GM18907 (cell line): Measurements from ENCODE around the gene EPOP.

Experiments used
- ATAC-seq: cut with Tn5 transposase; IDR thresholded peaks from one replicate; pipeline ENCODE4 v1.9.1; 2021; ENCODE audit warnings: mild to moderate bottlenecking, moderate library complexity; ENCODE audit not compliant: unreplicated experiment

The EPOP gene

DNA sequence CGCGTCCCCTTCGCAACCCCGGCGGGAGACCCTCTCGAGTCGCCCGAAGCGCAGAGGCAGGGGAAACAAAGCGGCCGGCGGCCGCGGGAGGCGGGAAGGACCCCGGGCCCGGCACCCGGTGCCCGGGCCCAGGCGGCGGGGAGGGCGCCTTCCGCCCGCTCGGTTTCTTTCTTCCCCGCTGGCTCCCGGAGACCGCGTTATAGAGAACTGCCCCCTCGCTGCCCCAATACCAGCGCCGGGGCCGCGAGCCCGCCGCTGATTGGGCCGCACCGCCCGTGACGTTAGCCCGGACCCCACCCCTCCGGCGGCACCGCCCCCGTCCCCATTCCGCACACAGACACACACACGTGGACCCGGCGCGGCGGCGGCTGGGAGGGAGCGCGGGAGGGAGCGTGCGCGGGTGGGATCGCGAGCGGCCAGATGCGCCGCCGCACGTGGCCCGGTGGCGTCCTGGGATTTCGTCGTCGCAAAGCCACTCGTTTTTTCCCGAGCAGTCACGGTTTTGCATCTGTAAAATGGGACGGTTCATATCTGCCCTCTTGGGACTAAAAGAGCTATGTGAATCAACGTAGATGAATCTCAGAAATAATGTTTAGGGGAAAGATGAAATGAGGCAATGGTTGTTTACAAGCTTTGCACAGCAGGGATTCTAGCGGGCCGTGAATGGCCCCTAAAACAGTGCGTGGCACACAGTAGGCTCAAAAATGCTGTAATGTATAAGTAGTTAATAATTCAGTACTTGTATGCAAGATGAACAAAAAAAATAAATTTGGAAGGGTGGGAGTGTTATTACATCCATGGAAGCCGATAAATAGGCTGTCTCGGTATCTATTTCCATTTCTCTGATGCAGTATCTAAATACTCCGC lies at the start of gene EPOP:
TSS of gene EPOP (minus strand) at position 209 of the 867 bp plus-strand sequence. CDS start 462 bp downstream, outside the sequence.
- ATAC-seq: peak; percentile 73

DNA sequence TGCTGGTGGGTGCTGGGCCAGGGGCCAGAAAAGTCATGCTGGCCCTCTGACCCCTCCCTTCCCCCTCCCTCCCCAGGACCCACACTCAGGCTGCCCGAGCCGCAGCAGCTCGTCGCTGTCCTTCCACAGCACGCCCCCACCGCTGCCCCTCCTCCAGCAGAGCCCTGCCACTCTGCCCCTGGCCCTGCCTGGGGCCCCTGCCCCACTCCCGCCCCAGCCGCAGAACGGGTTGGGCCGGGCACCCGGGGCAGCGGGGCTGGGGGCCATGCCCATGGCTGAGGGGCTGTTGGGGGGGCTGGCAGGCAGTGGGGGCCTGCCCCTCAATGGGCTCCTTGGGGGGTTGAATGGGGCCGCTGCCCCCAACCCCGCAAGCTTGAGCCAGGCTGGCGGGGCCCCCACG lies 47.0 kb upstream of the EPOP start:
- no peak for ATAC-seq

DNA sequence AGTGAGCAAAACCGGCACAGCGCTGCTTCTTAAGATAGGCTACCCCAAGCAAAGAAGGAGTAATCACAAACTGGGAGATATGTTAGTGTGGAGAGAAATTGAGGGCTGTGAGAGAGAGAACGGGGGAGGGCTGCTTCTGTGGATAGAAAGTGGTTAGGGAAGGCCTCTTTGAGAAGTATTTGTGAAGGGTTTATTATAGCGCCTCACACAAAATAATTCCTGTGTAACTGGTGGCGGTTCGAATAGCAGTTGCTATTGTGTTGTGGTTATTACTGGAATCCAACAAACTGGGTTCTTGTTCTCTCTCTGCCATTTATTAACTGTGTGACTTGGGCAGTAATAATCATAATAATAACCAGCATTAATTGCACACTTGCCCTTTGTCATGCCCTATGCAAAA lies 46.2 kb upstream of the EPOP start:
- ATAC-seq: no peak

DNA sequence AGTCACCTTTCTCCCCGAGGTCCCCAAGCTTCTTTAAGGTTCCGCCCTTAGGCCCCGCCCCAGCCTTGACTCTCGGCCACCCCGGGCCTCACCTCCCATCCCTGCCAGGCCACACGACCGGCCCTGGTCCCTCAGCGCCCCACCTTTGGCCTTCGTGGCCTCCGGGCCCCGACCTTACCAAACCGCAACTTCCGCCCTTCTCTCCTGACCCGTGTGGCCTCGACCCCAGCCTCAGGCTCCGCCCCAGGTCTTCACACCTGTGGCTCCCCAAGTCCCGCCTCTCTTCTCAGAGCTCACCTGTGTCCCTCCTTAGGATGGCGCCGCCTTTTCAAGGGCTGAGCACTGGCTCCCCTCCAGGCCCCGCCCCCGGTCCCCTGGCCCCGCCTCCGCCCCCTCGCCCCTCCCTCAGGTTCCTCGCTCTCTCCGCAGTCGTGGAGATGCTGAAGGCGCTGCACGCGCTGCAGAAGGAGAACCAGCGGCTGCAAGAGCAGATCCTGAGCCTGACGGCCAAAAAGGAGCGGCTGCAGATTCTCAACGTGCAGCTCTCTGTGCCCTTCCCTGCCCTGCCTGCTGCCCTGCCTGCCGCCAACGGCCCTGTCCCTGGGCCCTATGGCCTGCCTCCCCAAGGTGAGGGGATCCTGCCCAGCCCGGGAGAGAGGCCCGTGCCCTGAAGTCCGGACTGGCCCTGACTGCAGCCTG lies 45.3 kb upstream of the EPOP start:
- no peak for ATAC-seq

DNA sequence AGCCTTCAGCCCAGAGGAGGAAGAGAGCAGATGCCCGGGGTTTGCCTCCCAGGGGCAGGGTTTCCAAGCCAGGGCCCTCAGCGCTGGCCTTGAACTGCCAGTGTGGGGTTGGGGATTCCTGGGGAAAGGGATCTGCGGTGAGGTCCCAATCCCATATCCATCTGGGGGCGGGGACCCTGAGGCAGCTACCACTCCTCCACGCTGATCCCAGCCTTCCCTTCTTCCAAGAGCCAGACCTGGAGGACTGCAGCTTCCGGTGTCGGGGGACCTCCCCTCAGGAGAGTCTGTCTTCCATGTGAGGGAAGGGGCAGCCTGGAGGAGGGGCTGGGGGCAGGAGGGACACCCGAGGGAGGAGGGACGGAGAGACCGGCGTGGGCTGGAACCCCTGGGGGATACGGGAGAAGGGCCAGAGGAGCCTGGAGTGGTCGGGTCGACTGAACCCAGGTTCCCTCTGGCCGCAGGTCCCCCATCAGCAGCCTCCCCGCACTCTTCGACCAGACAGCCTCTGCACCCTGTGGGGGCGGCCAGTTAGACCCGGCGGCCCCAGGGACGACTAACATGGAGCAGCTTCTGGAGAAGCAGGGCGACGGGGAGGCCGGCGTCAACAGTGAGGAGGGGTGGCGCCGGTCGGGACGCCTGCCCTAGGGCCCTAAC lies 44.7 kb upstream of the EPOP start:
- ATAC-seq: no peak

DNA sequence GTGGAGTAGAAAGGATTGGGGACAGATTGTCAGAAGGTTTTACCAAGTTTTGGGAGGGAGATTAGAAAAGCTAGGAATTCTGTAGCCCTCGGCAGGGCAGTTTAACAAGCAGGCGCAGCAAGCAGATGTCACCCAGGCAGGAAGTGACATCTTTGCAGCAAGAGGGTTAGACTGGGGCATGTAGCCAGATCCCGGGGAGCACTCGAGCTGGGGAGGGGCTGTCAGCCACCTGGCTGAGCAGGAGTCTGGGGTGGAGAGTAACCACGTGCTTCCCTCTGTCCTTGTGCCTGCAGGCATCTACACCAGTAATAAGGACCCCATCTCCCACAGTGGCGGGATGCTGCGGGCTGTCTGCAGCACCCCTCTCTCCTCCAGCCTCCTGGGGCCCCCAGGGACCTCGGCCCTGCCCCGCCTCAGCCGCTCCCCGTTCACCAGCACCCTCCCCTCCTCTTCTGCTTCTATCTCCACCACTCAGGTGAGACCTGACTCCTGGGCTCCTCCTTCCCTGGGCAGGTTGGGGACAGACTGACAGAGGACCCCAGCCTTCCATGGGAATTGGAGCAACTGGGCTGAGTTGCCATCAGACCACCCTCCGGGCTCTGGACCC lies 42.5 kb upstream of the EPOP start:
- no peak for ATAC-seq

DNA sequence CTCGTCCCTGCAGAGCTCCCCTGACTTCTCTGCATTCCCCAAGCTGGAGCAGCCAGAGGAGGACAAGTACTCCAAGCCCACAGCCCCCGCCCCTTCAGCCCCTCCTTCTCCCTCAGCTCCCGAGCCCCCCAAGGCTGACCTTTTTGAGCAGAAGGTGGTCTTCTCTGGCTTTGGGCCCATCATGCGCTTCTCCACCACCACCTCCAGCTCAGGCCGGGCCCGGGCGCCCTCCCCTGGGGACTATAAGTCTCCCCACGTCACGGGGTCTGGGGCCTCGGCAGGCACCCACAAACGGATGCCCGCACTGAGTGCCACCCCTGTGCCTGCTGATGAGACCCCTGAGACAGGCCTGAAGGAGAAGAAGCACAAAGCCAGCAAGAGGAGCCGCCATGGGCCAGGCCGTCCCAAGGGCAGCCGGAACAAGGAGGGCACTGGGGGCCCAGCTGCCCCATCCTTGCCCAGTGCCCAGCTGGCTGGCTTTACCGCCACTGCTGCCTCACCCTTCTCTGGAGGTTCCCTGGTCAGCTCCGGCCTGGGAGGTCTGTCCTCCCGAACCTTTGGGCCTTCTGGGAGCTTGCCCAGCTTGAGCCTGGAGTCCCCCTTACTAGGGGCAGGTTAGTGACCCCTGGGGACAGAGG lies 41.7 kb upstream of the EPOP start:
- ATAC-seq: no peak

DNA sequence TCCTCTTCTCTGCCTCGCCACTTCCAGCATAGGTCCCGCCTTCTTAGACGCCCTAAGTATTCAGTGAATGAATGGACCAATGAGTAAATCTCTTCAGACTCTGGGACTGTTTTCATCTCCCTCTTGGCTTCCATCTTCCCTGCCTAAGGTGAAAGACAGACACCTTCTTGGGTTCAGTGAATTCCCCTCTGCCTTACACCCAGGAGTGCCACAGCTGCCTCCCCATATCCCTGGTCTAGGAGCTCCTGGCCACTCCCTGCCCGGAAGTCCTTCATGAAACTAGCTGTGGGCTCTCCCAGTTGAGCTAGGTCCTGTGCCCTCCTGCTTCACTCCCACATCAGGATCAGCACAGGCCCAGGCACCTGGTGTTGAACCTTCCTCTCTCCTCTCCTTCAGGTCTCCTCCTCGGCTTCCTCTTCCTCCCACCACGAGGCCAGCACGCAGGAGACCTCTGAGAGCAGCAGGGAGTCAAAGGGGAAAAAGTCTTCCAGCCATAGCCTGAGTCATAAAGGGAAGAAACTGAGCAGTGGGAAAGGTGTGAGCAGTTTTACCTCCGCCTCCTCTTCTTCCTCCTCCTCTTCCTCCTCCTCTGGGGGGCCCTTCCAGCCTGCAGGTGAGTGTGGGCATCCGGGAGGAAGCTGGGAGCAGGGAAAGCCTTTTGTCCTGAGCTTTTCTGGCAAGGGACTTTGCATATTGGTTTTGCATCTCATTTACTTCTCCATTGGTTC lies 40.6 kb upstream of the EPOP start:
- ATAC-seq: no peak

DNA sequence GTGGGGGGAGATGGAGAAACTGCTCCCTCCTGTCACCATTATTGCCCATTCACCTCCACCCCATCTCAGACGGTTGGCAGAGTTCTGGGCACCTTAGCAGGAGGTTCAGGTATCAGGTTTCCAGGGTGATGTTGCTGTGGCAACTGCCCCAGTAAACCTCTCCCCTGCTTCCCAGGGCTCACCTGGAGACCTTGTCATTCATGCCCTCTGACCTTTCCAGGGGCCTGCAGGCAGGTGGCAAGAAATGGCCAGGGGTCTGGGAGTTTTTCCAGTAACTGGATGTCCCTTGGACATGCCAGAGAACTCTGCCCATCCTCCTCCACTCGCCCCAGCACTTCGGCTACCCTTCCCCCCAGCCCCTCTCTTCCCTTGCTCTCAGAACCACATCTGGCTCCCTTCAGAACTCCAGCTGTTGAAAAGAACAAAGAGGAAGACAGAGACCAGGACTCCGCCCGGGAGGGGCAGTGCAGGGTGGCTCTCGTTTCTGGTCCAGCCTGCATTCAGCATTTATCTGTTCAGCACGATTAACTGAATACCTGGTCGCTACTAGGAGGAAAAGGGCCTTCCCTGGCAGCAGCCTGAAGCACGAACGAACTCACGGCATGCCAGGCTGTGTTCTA lies 38.8 kb upstream of the EPOP start:
- ATAC-seq: no peak

DNA sequence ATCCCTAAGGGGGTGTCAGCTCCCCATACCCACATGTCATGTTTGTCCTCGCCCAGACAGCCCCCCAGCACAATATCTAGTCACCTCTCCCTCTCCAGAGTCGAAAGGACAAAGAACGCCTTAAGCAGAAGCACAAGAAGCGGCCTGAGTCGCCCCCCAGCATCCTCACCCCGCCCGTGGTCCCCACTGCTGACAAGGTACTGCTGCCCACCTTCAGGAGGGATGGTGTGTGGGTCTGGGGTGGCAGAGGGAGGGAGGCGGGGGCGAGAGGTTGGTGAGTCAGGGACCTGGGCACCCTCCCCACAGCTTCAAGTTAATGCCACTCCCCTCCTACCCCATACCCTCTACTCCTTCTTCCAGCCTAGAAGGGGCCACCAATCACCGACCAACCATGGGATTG lies 37.8 kb upstream of the EPOP start:
- no peak for ATAC-seq

DNA sequence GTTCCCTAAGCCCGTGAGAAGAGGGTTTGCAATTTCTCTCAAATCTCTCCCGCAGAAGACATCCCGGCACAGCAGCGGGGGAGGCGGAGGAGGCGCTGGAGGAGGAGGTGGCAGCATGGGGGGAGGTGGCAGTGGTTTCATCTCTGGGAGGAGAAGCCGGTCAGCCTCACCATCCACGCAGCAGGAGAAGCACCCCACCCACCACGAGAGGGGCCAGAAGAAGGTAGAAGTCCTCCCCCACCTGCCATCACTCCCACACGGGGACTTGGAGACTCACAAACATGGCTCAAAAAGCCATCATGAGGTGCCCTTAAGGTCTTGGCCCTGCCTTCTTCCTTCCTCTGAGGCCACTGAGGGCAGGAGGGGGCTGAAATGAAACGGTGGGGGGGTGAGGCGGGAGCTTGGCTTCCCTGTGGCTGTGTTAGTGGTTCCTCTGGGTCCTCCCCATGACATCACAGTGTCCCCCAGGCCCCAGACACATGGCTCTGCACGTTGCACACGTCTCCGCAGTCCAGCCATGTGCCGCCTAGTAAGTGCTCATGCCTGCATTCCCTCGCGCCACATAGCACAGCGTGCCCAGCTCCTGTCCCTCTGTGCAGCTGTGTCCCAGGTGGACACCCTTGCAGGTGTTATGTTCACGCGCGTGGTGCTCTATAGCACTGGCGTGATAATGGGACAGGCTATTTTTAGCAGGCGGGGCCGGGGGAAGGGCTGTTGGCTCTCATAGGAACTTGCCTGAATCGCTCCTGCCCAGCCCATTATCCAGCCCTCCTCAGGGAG lies 37.2 kb upstream of the EPOP start:
- ATAC-seq: no peak

DNA sequence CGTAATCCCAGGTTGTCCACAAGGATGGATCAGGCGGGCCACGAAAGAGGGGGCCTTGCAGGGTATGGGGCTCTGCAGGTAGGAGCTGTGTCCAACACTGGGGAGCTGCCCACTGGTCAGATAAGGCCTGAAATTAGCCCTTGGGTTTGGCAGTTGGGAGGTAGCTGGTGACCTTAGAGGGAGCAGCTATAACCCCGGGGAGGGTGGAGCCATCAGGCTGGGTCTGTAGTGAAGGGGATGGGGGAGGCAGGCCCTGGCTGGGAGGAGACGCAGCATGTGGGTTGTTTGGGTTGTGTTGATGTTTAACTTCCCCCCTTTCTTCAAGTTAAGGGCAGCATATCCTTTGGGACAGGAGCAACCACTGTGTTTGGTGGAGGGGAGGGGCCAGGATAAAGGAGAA lies 36.2 kb upstream of the EPOP start:
- no peak for ATAC-seq

DNA sequence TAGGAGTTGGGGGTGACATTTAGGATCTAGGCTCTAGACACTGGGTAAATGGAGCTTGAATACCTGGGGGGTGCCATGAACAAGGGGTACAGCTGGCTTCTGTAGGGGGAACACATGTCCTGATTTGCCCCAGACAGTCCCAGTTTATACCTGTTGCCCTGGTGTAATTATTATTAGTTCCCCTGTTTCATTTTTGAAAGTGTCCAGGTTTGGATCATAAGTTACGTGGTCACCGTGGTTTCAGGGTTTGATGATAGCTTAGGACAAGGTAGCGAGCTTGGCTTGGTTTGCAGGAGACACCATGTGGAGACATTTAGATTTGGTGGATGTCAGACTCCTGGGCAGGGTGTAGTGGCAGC lies 35.8 kb upstream of the EPOP start:
- ATAC-seq: no peak

DNA sequence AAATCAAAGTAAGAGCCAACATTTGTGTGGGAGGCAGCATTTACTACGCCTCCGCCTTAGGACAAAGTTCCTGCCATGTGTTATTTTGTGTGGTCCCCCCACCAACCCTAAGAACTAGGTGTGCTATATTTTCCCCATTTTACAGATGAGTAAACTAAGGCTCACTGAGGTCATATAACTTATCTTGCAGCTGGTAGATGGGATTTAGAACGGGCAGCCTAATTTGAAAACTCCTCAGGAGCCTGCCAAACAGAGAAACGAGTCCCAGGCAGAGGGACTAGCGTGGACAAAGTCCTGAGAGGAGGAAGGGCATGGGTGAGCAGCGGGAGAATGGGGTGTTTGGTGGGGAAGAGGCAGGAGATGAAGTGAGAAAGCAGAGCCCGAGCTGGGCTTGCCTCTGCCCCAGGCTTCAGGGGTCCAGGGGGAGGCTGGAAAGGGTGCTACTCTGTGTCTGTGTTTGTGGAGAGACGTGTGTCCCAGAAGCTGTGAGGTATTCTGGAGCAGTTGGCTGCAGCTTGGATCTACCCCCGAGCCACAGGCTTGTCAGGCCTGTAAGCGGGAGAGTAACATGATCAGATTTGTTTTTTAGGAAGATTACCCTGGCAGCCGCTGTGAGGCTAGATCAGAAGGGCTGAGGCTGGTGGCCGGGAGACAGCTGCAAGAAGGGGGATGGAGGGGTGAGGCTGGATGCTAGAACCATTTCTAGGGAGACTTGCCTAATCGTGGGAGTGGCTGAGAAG lies 35.3 kb upstream of the EPOP start:
- ATAC-seq: no peak

DNA sequence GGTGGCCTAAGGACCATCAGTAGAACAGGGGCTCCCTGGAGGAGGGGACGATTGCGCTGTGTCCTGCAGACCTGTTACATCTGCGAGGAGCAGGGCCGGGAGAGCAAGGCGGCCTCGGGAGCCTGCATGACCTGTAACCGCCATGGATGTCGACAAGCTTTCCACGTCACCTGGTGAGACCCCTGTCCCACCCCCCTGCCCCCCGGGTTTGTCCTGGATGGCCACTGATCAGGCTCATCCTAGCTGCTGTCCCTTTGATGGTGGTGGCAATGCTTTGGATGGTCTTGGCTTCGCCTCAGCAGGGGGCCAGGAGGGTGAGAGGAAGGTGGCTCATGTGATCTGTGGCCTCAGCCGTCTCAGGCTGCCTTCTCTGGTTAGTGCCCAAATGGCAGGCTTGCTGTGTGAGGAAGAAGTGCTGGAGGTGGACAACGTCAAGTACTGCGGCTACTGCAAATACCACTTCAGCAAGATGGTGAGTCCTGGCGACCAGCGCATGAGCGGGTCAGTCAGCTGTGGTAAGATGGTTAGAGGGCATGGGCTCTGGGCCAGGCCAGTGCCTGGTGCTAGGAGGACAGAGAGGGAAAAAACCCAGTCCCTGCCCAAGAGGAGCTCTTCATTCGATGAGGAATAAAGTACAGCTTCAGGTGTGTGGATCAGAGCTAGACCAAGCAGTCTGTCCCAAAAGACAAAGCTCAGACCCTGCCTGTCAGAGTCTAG lies 34.5 kb upstream of the EPOP start:
- ATAC-seq: no peak

DNA sequence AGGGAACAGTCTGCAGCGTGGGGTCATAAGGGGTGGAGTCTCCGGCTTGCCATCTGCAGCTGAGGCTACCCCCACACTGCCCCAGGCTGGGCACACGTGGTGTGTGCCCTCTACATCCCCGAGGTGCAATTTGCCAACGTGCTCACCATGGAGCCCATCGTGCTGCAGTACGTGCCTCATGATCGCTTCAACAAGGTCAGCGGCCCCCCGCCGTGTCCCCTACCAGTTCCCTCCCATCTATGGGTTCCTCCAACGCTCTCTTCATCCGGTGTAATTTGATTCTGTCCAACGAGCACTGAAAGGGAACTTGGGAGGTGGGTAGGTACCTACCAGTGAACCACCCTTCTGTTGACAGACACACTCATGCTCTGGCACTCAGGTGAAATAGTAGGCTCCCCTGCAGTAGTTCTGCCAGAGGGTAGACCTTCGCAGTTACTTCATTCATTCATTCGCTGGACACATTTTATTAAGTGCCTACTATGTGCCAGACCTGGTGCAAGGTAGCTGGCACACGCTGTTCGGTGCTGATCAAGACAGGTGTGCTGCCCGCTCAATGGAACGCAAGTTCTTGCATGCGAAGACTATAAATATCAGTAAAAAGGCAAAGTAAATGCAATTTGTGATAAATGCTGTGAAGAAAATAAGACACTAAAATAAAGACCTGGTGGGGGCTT lies 33.1 kb upstream of the EPOP start:
- ATAC-seq: no peak

DNA sequence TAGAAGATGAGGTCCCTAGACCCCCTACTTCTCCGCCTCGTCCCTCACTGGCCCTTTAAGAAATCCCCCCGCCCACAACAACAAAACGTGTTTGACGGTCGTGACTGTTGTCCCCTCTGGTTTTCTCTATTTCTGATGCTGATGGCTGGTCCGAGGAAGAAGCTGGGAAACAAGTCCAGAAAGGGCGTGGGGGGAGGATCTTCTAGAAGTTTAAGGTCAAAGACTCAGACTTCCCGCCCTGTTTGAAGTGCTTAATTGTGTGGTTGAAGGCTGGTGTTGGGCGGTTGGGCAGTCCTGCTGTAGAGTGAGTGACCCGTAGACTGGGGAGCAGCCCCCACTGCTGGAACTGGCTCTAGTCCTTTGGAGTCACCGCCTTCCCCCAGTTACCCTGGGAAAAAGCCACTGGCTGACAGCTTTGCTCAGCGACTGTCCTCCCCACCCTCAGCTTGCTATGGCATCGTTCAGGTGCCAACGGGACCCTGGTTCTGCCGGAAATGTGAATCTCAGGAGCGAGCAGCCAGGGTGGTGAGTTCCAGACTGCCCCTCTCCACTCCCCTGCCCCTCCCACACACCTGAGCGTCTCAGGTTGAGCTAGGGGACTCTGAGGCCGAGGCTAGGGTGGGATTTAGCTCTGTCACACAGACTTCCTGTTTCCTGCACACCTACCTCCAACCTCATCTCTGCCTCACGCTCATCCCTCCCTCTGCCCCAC lies 31.9 kb upstream of the EPOP start:
- ATAC-seq: no peak
